GM12872 (cell line): Measurements from ENCODE around the gene CDH18.

Experiments used
- TF ChIP-seq, protein P1 (sequence below): IDR thresholded peaks from 3 replicates; pipeline ENCODE4 v1.5.1; 2011; ENCODE audit warnings: low read depth, mild to moderate bottlenecking, low read length, moderate library complexity; ENCODE audit not compliant: insufficient read depth

The CDH18 gene

DNA sequence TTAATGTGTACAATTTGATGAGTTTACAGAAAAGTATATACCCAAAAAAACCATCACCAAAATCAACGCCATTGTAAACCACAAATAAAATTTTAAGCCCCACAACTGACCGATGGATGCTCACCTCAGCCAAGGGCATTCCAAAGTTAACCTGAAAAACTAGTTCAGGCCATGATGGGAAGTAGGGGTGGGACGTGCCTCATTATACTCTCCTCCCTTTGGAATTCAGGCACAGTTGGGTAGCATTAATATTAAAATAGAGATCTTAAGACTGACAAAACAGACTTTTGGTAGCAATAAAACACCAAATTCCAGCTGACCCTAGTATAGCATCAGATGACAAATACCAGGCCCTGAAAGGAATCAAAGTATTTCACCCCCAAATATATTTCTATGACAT is 129.0 kb downstream of the CDH18 start:
- TF ChIP-seq, protein P1, sequence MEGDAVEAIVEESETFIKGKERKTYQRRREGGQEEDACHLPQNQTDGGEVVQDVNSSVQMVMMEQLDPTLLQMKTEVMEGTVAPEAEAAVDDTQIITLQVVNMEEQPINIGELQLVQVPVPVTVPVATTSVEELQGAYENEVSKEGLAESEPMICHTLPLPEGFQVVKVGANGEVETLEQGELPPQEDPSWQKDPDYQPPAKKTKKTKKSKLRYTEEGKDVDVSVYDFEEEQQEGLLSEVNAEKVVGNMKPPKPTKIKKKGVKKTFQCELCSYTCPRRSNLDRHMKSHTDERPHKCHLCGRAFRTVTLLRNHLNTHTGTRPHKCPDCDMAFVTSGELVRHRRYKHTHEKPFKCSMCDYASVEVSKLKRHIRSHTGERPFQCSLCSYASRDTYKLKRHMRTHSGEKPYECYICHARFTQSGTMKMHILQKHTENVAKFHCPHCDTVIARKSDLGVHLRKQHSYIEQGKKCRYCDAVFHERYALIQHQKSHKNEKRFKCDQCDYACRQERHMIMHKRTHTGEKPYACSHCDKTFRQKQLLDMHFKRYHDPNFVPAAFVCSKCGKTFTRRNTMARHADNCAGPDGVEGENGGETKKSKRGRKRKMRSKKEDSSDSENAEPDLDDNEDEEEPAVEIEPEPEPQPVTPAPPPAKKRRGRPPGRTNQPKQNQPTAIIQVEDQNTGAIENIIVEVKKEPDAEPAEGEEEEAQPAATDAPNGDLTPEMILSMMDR = no peak

DNA sequence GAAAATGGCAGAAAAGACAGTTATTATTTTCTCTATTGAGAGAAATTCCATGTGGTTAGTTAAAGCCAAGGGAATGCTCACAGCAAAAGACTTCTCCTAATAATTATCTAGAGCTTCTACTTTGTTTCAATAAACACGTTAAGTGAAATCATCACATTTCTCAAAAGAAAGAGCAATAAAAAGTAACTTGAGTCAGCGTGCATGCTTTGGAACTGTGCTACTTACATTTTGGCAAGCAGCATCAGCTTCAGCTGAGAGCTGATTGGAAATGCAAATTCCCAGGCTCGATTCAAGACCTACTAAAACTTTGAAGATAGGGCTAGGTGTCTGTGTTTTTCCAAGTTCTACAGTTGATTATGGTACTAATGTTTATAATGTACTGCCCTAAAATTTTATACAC is 132.1 kb downstream of the CDH18 start:
- TF ChIP-seq, protein P1 = no peak

DNA sequence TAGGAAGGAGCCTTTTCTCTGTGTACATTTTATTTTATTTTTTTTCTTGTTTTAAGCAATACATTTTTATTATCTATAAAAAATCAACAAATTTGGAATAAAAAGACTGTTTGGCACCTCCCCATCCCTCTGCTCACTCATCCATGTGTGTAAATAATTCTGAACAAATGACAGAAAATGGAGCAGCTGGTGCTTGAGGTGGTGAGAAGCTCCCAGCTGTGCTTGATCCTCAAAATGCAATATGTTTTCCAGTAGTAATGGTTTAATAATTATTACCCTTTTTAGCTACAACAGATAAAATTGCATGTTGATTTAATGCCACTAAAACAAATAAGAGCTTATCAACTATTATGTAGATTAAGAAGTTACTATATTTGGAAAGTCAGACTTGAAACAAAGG is 132.5 kb downstream of the CDH18 start:
- TF ChIP-seq, protein P1 = no peak

DNA sequence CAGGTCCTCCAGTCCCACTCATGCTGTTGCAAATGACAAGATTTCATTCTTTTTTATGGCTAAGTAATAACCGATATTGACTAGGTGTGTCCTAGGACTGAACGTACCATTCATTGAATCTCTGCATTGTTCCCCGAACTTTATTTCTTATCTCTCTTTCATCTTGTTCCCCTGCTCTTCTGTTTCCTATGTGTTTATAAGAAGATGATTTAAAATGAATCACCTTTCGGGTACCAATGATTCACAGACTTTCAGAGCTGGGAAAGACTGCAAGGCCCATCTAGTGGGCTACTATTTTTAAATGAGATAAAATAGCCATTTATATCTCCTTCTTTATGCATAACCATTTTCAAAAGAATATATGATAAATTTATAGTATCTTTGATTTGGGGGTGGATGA is 133.0 kb downstream of the CDH18 start:
- TF ChIP-seq, protein P1 = no peak

DNA sequence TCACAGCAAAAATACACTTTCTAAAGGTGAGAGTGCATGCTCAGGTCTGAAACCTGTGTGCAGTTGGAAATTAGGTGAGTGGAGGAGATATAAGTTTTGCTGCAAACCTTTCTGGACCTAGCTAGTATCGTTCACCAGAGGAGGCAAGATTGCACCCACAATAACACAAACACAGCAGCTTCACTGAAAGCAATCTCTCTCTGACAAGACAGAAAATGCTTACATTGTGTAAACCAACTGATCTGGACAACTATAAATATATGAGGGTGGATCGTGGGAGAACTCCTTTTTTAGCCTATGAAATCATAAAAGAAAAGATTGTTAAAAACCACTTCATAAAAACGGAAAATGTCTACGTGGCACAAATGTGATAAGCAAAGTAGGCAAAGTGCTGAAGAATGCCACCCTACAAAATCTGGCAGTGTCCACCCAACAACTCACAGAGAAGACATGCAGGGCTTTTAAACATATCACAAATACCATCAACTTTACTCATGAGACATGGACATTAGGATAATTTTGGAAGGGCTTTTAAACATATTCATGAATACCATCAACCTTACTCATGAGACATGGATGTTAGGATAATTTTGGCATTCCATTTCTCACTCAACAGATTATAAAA is 134.3 kb downstream of the CDH18 start:
- TF ChIP-seq, protein P1 = no peak

DNA sequence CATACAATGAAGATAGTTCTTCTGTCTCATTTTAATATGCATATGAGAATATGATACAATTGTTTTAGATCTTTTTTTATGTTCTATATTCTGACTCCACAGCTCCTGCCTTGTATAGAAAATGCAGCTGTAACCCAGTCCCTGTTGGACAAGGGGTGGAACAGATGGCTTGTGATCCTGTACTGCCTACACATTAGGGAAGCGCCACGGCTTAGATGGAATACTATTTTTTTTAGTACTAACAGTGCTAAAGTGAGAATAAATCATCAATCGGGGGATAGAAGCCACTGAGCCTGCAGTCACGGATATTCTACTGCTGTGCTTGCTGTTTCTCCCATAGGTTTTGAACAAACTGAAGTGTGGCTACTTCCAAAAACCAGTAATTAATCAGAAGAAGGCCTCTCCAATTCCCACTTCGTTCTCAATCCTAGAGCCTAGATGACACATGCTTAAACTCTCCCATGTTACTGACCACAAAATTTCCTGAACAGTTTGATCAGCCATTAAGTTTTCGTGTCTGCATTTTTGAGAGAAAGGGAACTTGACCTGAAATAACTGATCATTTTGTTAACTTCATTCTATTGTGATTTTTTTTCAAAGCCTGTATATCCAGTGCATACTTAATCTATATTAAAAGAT is 150.3 kb downstream of the CDH18 start:
- TF ChIP-seq, protein P1 = no peak

DNA sequence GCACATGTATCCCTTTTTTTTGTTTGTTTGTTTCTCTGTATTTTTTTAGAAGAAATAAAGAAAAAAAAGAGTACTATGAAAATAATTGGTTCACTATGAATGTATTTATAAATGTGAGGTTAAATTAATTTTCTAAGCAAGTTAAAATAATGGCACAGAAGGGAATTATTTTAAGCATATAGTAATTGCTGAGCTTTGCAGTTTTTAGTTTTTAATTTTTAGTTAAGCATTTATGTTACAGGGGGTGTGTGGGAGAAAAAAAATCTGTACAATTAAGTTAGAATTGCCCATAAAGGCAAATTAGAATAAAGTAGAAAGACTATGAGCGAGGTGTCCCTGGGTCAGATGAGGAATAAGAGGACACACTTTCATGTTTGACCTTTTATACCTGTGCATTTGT is 152.6 kb downstream of the CDH18 start:
- TF ChIP-seq, protein P1 = no peak
